NCI-H82 (cell line): ENCODE data around the gene KANSL1L.

ENCODE experiments used
- DNase-seq: peaks from one replicate; lab custom pipeline; 2025; lab: John Stamatoyannopoulos, UW

Gene KANSL1L

DNA sequence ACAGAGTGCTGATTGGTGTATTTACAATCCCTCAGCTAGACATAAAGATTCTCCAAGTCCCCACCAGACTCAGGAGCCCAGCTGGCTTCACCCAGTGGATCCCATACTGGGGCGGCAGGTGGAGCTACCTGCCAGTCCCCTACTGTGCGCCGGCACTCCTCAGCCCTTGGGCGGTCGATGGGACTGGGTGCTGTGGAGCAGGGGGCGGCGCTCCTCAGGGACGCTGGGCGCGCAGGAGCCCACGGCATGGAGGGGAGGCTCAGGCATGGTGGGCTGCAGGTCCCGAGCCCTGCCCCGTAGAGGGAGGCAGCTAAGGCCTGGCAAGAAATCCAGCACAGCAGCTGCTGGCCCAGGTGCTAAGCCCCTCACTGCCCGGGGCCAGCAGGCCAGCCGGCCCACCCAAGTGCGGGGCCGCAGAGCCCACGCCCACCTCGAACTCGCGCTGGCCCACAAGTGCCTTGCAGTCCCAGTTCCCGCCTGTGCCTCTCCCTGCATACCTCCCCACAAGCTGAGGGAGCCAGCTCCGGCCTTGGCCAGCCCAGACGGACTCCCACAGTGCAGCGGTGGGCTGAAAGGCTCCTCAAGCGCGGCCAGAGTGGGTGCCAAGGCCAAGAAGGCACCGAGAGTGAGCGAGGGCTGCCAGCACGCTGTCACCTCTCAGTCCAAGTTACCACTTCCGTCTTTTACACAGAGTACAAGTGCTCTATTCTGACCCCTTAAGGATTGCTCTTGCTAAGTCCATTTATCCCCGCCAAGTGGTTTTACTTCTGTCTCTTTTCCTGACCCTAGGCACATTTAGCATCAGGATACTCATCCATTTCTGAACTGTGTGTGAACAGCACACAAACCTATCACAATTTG lies 170.5 kb downstream of the KANSL1L start:
- DNase-seq: no peak

DNA sequence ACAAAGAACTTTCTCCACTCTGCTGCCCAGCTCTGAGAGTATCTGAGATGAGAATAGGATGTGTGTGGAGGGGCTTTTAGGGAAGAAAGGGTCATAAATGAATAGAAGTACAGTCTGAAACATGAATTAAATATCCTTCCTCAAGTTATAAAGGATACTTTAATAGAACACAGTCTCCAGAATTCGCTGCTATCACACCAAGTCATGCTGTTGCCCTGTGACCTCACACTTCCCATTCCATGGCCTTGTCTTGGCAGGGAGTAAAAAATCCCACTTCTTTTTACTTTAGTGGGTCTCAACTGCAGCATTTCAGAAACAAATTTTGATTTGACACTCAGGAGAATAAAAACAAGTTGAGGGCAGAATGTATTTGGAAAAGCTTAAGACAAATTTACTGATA lies 172.6 kb downstream of the KANSL1L start:
- no peak for DNase-seq

DNA sequence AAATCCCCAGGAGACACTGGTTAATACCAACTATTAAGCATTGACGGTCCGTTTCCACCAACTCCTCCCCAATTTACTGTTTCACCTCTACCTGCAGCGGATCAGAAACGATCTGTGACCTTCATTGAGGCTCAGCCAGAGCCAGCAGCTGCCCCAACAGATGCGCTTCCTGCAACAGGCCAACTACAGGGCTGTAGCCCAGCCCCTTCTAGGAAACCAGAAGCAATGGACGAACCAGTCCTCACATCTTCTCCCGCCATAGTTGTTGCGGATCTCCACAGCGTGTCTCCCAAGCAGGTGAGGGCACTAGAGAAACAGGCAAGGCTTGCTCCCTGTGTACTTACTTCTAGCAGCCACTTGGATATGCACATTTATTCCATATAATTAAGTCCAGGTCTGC lies 177.2 kb downstream of the KANSL1L start:
- DNase-seq: no peak

DNA sequence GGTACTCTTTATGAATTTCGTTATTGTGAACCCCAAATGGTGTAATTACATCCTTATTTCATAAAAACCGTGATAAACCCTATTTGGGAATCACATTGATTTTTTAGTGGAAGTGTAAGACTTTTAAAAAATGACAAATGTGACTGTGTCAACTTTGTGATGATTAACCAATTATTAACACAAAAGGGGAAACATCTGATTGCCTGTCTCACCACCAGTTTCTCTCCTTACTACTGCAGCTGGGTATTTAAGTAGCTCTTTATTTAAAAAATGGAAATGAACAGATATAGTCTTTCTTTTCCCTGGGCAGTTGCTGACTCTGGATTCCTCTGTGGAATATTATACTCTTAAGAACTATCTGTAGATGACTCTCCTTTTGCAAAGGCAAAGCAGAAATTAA lies 180.4 kb downstream of the KANSL1L start:
- no peak for DNase-seq

DNA sequence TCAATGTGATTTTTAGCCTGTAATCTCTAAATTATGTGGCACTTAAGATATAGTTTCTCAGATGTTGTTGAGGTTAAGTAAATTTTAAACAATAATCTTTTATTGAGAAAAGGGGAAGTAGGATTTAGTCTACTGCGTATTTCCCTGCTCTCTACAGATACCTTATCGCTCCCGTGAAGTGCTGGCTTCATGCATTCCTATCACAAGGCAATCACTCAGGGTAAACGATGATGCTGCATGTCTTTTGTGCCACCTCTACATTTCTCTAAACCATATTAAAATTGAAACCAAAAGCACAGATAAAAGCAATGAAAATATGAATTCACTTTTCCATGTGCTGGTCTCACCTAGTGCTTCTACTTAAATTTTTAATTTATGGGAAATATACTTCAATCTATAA lies 183.2 kb downstream of the KANSL1L start:
- DNase-seq: no peak

DNA sequence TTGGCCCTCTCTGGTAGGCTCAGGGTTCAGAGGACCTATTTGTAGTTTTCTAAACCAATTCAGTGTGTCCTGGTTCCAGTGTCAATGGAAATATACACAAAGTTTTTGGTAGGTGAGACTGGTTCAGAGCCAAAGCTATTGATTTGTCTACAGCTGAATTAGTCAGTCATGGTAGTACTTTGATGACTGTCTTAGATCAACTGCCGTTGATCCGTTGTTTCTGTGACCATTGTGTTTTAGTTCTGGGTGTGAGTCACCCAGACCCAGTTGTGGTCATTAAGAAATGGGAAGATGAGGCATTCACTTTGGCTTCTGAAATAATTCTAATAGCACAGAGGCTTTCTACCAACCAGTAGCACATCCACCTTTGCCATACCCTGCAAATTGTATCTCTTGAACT lies 184.8 kb downstream of the KANSL1L start:
- no peak for DNase-seq

DNA sequence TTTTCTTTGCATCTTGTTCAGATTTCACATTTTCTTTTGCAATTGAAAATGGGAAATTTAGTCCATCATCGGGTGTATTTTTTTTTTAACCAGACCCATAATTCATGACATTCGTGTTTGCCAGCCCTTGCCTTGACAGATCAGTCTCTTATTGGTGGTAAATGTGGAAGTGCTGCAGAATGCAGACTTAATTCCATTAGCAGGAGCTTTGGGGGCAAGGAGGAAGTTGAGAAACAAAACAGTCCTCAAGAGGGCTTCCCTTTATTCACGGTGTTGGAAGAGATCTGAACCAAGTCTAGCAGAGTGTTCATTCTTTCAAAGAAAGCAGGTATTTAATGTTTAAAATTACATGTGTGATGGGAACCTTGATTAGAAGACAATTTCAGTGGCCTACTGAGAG lies 185.3 kb downstream of the KANSL1L start:
- peak; percentile 23 for DNase-seq

DNA sequence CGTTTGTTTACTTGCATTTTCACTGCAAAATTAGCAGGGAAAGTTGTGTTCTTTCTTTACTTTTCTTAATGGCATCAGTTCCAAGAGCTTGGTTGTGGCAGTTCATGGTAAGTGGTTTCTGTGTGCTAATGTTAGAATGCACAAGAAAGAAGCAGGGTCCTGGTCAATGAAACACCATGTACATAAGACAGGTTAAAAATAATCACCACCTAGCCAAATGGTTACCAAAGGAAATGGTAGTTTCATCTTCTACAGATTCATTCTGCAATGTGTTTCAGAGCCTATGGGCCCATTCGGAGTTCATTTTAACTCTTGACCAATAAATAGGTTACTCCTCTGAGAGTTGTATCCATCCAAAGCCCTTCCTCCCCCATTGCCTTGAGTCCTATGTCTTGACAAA lies 186.9 kb downstream of the KANSL1L start:
- no peak for DNase-seq

DNA sequence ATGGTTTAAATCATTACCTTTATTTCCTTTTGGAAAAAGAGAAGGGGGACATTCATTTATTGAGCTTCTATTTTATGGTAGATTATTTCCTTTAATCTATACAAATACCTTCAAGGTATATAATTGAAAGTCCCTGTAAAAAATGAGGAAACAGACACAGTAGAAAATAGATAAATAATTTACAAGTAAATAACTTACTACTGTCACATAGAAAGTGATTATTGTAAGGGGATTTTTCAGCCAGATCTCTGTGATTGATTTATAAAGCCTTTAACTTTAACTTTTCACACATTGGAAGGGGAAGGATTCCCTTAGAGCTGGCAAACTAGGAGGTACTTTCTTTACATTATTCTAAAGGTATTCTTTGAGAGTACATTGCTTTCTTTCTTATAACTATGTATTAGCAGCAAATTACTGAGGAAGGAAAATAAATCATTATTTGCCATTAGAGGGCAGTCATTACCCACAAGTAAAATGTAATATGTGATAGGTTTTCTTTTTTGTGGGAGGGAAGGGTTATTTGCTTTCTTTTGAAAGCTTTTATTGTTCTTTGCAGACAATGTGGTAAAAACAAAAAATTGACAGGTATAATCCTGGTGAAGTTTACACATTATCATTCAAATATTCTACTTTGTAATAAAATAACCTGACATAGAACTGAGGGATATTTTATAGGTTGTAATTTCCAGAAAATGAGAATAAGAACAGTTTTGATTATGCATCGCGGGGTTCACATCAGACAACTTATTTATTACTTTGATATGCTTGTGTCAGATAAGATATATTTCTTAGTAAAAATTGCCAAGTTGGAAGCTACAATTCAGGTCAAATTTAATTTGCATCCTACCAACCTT lies 193.6 kb downstream of the KANSL1L start:
- peak; percentile 63 for DNase-seq

DNA sequence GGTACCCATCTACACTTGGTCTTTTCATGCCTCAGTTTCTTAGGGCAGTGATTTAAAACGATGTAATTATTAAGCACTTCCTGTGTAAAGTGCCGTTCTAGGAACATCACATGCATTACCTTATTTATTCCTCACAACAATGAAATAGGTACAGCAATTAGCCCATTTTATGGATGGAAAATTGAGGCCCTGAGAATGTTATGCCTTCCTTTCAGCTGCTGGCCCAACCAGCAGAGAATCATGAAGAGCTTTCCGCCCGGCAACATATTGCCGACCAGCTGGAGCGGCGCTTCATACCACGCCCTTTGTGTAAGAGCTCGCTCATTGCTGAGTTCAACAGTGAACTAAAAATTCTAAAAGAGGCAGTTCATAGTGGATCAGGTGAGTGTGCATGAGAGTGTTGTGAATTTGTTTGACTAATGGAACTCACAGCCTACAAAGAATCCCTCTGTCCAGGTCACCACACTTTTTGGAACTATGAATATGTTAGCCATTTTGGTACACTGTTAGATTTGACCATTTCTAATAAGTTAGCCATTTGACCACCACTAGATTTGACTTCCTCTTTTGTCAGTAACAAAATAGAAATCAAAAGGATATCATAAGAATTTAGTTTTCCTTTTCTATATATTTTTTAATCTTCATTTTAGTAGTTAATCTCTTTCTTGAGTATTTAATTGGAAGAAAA lies 194.4 kb downstream of the KANSL1L start:
- DNase-seq: no peak

DNA sequence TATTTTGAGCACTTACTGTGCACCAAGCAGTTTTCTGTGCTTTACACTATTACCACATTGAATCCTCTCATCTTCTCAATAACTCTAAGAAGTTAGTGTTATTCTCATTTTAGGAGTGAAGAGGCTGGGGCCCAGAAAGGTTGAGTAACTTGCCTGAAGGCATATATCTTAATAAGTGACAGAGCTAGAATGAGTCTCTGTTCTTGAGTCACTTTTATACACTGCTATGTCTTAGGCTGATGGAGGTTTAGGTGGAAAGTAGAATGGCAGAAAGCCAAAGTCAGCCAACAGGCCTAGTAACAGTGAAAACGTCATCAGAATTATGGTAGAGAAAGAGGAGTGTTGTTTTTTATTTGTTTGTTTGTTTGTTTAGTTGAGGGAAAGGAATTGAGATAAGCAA lies 196.6 kb downstream of the KANSL1L start:
- no peak for DNase-seq

DNA sequence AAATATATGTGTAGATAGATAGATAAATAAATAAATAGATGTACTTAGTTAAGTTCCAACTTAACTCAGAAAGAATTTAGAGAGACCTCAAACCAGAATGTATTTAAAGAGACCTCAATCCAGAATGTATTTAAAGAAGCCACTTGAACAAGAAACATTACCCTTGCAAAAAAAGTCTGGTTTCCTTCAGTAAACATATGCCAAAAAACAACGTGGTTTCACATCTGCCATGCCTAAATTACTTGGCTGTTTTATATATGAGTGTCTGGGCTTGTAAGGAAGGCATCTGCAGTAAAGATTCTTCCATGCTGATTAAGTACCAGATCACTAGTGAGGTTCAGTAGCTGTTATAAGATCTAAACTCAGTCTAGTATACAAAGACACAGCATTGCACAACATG lies 197.9 kb downstream of the KANSL1L start:
- no peak for DNase-seq
